ENCODE measurements around the gene KLLN. TPM values are rescaled to one million over a fixed set of nuclear protein-coding genes. Genes with fewer than 3 reads are reported as not detected.
"Not testable (repeated sequence)": the region's sequence is repeated elsewhere in the genome, so short reads cannot be mapped to it uniquely, and the experiment has no call there.

The KLLN gene
- total and polyA plus RNA-seq, 7 donors: 0.07 to 0.96 (median 0.32) TPM

- no peak for ATAC-seq
- intact Hi-C loops (cut with DNase I): no loop called here
- no peaks in the 10 kb centered on the region for H3K27me3 ChIP-seq (ENCODE audit: insufficient read depth in 3 of 3, low read length in 2 of 3)
- no peaks in the 10 kb centered on the region for H3K4me1 ChIP-seq
- TF ChIP-seq CTCF (IDR thresholded peaks at IDR 0.05): no peak
- WGBS, 3 donors: 80 to 87% (median 87%) methylated on average over 4 of the region's 4 CpGs
- no peaks in the 10 kb centered on the region for H3K36me3 ChIP-seq (ENCODE audit: insufficient read depth in 1 of 2, low read depth in 1 of 2)
- no peaks in the 10 kb centered on the region for H3K9me3 ChIP-seq
- H3K27ac ChIP-seq: no peak overlapping the region
- no peak overlapping the region for H3K4me3 ChIP-seq
- DNase-seq: no peak
Observed at GRCh38 chr10:87836098-87836497, 27.2 kb downstream of the KLLN start.

GRCh38 chr10:87829986-87830729 is 33.2 kb downstream of the KLLN start:
- Histone ChIP-seq H3K36me3 (ENCODE audit: insufficient read depth in 1 of 2, low read depth in 1 of 2) (no peaks in the 10 kb centered on the region), H3K4me3 (no peak overlapping the region), H3K4me1 (no peaks in the 10 kb centered on the region), H3K27me3 (ENCODE audit: insufficient read depth in 3 of 3, low read length in 2 of 3) (no peaks in the 10 kb centered on the region), H3K27ac (no peak overlapping the region), H3K9me3 (no peaks in the 10 kb centered on the region)
- DNase-seq: no peak
- no peak for TF ChIP-seq CTCF (IDR thresholded peaks at IDR 0.05)
- intact Hi-C loops (cut with DNase I): no loop called here
- no peak for ATAC-seq

- intact Hi-C loops (cut with DNase I); DNase-seq; ATAC-seq; H3K27ac ChIP-seq; H3K4me3 ChIP-seq; H3K9me3 ChIP-seq; H3K4me1 ChIP-seq; H3K27me3 ChIP-seq (ENCODE audit: insufficient read depth in 3 of 3, low read length in 2 of 3); H3K36me3 ChIP-seq (ENCODE audit: insufficient read depth in 1 of 2, low read depth in 1 of 2): not testable (repeated sequence)
- WGBS, 3 donors: 90 to 99% (median 94%) methylated on average over 4 of the region's 4 CpGs
Observed at GRCh38 chr10:87829051-87829450, 34.3 kb downstream of the KLLN start.

GRCh38 chr10:87827681-87828080 is 35.7 kb downstream of the KLLN start:
- ATAC-seq: no peak
- WGBS, 3 donors: 94 to 95% (median 95%) methylated on average over 2 of the region's 2 CpGs
- H3K9me3 ChIP-seq: no peaks in the 10 kb centered on the region
- no peaks in the 10 kb centered on the region for H3K4me1 ChIP-seq
- H3K27ac ChIP-seq: no peak overlapping the region
- H3K36me3 ChIP-seq (ENCODE audit: insufficient read depth in 1 of 2, low read depth in 1 of 2): no peaks in the 10 kb centered on the region
- H3K27me3 ChIP-seq (ENCODE audit: insufficient read depth in 3 of 3, low read length in 2 of 3): no peaks in the 10 kb centered on the region
- no peak for DNase-seq
- no peak for TF ChIP-seq CTCF (IDR thresholded peaks at IDR 0.05)
- no peak overlapping the region for H3K4me3 ChIP-seq
- intact Hi-C loops (cut with DNase I): no loop called here

GRCh38 chr10:87826653-87827052 is 36.7 kb downstream of the KLLN start:
- ATAC-seq (no peak), DNase-seq (no peak)
- intact Hi-C loops (cut with DNase I): no loop called here
- Histone ChIP-seq H3K4me3 (no peak overlapping the region), H3K27me3 (ENCODE audit: insufficient read depth in 3 of 3, low read length in 2 of 3) (no peaks in the 10 kb centered on the region), H3K27ac (no peak overlapping the region), H3K4me1 (no peaks in the 10 kb centered on the region), H3K36me3 (ENCODE audit: insufficient read depth in 1 of 2, low read depth in 1 of 2) (no peaks in the 10 kb centered on the region), H3K9me3 (no peaks in the 10 kb centered on the region)
- TF ChIP-seq CTCF (IDR thresholded peaks at IDR 0.05): no peak

All from psoas muscle (tissue), 8 donors.